Activated B cell treated with CpG ODN at 0.5 μM for 24 hours (primary cell): ENCODE data around the gene GNB1L. TPM values are rescaled to one million over a fixed set of nuclear protein-coding genes. Genes with fewer than 3 reads are reported as not detected.
A peak's percentile ranks its signal among the peaks of the same experiment; 100 is the strongest.

Experiments used
- ATAC-seq: fragments of 200-7000 bp; cut with Tn5 transposase; one replicate; pipeline ENCODE4 v1.10.0; 2021; ENCODE audit warnings: low read depth, mild to moderate bottlenecking, moderate library complexity
- CTCF ChIA-PET: fragments of 350-600 bp; sonication (Branson Sonifier 250); formaldehyde crosslinking; loops from one replicate; lab custom pipeline; 2021; ENCODE audit warnings: antibody characterized with exemption; lab: Charles Lee
- POLR2A ChIA-PET: fragments of 350-600 bp; sonication (Branson Sonifier 250); formaldehyde crosslinking; loops from one replicate; lab custom pipeline; 2021; ENCODE audit warnings: antibody characterized with exemption; lab: Charles Lee
- DNase-seq: peaks from one replicate; pipeline ENCODE4 v3.0.0; 2022
- H3K27ac Mint-ChIP-seq: one replicate; pipeline ENCODE4 v1.8.0; 2020; ENCODE audit warnings: mixed read lengths
- H3K27me3 Mint-ChIP-seq: one replicate; pipeline ENCODE4 v1.8.0; 2021; ENCODE audit warnings: mixed read lengths
- H3K36me3 Mint-ChIP-seq: one replicate; pipeline ENCODE4 v1.8.0; 2021; ENCODE audit warnings: low read depth, mixed read lengths
- H3K4me1 Mint-ChIP-seq: one replicate; pipeline ENCODE4 v1.8.0; 2021; ENCODE audit warnings: mixed read lengths
- H3K4me3 Mint-ChIP-seq: one replicate; pipeline ENCODE4 v1.8.0; 2020; ENCODE audit warnings: mild to moderate bottlenecking, mixed read lengths
- H3K9me3 Mint-ChIP-seq: one replicate; pipeline ENCODE4 v1.8.0; 2020; ENCODE audit warnings: mixed read lengths
- CTCF ChIP-seq: fragments of 200-600 bp; IDR thresholded peaks from one replicate; pipeline ENCODE4 v1.8.0; 2022; ENCODE audit warnings: antibody characterized with exemption, mild to moderate bottlenecking
- intact Hi-C: fragments of 100-400 bp; cut with micrococcal nuclease; formaldehyde crosslinking; loops from one replicate; pipeline ENCODE4 v1.15.1; 2024
- total RNA-seq: library from RNA; stranded (reverse); gene quantifications from 2 replicates; pipeline ENCODE4 v1.2.3, GENCODE V29; 2022

The GNB1L gene
- total RNA-seq, 1 donor from 2014 or later = 6.3 TPM

DNA sequence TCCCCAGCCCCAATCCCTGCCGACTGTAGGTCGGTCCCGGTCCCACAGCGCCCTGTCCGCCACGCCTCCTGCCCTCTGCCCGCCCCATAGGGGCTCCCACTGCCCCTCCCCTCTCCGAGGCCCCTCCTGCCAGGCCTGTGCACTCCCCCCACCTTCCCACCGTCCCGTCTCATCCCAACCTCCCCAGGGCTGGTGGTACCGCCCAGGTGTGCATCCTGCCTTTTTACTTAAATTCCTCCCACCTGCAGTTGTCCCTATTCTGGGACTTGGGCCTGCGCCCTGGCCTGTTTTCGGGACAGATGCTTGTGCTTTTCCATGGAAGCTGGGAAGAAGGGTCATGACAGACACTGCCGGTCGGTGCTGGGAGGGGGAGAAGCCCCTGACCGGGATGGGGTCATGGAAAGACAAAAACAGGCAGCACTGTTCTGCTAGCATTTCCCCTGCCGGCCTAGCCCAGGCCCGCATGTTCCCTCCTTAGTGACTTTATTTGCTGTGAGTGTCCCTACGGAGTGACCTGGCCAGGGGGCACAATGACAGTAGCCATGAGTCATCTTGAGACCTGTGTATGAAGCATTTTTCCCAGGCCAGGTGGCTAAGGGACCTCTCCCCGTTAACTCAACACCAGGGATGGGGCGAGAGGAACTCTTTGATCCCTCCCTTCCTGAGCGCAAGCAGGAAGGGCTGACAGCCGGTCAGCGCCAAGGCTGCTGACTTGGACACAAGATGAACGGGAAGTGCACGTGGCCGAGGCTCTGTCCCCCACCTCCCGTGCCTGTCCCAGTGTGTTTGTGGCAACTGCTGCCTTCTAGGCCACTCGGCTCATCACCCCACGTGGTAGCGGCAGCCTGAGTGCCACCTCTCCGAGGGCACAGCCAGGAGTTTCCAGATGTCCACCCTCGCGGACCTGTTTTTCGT, 87.0 kb downstream of the GNB1L start:
- H3K4me1 Mint-ChIP-seq = peaks cover 20% of the 10 kb centered on the region
- no peak overlapping the region for H3K27ac Mint-ChIP-seq
- TF ChIP-seq CTCF = no peak
- ATAC-seq (peak; percentile 12), DNase-seq (no peak)
- no peaks in the 10 kb centered on the region for H3K9me3 Mint-ChIP-seq
- peak overlapping the region; percentile 25 for H3K4me3 Mint-ChIP-seq
- H3K36me3 Mint-ChIP-seq = no peaks in the 10 kb centered on the region
- H3K27me3 Mint-ChIP-seq = peaks cover 59% of the 10 kb centered on the region
- intact Hi-C loops = no loop called here
- CTCF ChIA-PET = no interaction called here
- POLR2A ChIA-PET = no interaction called here

DNA sequence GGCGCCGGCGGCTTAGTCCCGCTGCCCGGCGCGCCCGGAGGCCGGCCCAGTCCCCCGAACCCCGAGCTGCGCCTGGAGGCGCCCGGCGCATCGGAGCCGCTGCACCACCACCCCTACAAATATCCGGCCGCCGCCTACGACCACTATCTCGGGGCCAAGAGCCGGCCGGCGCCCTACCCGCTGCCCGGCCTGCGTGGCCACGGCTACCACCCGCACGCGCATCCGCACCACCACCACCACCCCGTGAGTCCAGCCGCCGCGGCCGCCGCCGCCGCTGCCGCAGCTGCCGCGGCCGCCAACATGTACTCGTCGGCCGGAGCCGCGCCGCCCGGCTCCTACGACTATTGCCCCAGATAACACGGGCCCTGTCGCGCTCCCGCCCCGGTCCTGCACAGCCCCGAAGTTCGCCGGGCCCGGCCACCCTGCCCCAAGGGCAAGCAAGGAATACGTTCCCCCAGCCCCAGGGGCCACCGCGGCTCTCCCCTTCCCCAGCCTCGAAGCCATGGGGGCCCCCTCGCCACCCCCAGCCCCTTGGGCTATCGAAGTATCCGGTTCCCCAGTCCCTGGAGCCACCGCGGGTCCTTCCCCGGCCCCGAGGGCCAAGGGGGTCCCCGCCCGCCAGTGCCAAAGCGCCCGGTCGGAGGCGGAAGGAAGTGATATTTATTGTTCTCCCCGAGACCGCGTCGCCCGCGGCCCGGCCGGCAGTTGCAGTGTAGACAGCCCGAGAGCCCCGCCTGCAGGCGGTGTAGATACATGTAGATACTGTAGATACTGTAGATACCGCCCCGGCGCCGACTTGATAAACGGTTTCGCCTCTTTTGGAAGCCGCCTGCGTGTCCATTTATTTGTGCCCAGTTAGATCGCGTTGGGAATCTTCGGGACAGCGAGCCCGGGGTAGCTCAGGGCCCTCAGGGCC, 87.9 kb downstream of the GNB1L start:
- ChIA-PET CTCF (no interaction called here), POLR2A (no interaction called here)
- Mint-ChIP-seq H3K27ac (no peak overlapping the region), H3K4me1 (peaks cover 17% of the 10 kb centered on the region), H3K36me3 (no peaks in the 10 kb centered on the region), H3K9me3 (no peaks in the 10 kb centered on the region), H3K4me3 (no peak overlapping the region), H3K27me3 (peaks cover 59% of the 10 kb centered on the region)
- TF ChIP-seq CTCF = no peak
- intact Hi-C loops = no loop called here
- DNase-seq = no peak
- peak; percentile 61 for ATAC-seq

DNA sequence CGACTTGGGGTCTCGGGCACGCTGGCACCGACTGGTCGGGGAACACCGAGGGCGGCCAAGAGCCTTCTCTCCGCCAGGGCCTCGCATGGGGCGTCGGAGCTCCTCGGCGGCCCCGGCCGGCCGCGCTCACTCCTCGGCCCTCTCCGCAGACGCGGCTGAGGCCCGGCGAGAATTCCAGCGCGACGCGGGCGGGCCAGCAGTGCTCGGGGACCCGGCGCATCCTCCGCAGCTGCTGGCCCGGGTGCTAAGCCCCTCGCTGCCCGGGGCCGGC, 88.5 kb downstream of the GNB1L start:
- H3K36me3 Mint-ChIP-seq = no peaks in the 10 kb centered on the region

GRCh38 chr22:19765477-19766239, 89.0 kb downstream of the GNB1L start:
- Mint-ChIP-seq H3K4me1 (peaks cover 20% of the 10 kb centered on the region), H3K27ac (no peak overlapping the region), H3K36me3 (no peaks in the 10 kb centered on the region), H3K27me3 (peaks cover 56% of the 10 kb centered on the region), H3K9me3 (no peaks in the 10 kb centered on the region), H3K4me3 (no peak overlapping the region)
- TF ChIP-seq CTCF = no peak
- ATAC-seq (no peak), DNase-seq (no peak)
- ChIA-PET POLR2A (no interaction called here), CTCF (no interaction called here)
- intact Hi-C loops = no loop called here

More for the DNA sequence above, 88.5 kb downstream of the GNB1L start:
- CTCF ChIA-PET = no interaction called here
- Mint-ChIP-seq H3K27ac (no peak overlapping the region), H3K4me3 (no peak overlapping the region), H3K27me3 (peaks cover 59% of the 10 kb centered on the region), H3K9me3 (no peaks in the 10 kb centered on the region), H3K4me1 (peaks cover 20% of the 10 kb centered on the region)
- DNase-seq (no peak), ATAC-seq (no peak)
- intact Hi-C loops = no loop called here
- POLR2A ChIA-PET = no interaction called here
- no peak for TF ChIP-seq CTCF
